ENCODE measurements around the gene SLC16A9.

The SLC16A9 gene

DNA sequence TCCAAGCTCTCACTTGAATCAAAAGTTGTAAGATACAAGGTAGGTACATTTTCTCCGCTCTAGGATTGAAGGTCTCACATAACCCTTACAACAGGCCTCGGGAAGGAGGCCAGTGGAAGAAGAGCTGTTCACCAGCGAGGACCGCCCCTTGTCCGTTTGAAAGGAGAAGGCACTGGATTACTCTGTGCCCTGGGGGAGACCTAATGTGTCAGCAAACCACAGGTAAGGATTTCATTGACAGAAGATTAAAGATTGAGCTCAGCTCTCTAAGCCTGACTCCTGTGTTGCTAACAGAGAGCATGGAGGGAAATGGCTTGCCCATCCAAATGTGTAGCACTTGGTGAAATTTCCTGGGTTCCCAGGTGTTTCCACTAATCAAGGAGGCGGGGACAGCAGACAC, 81.2 kb downstream of the SLC16A9 start:
- no peak for DNase-seq (ENCODE audit: low read depth)

DNA sequence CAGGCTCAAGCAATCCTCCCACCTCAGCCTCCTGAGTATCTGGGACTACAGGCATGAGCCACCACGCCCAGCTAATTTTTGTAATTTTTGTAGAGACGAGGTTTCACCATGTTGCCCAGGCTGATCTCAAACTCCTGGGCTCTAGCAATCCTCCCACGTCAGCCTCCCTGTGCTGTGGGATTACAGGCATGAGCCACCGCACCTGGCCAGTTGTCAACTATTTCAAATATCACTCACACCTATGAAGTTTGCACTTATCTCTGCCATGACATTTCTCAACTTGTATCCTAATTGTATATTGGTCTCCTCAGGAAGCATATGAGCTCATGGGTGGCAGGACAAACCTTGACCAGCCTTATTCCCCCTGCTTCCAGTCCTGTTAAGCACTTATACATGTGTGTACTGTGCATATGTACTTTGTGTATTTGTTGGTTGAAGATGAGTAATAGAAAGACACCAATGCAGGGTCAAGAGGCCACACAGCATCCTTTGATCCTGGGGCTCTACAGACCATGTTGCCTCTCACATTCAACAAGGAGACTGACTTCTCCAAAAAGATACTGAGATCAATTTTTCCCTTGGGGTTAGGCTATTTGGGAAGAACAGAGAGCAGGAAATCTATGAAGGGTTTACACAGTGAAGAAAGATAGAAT, 82.2 kb downstream of the SLC16A9 start:
- no peak for DNase-seq (ENCODE audit: low read depth)

DNA sequence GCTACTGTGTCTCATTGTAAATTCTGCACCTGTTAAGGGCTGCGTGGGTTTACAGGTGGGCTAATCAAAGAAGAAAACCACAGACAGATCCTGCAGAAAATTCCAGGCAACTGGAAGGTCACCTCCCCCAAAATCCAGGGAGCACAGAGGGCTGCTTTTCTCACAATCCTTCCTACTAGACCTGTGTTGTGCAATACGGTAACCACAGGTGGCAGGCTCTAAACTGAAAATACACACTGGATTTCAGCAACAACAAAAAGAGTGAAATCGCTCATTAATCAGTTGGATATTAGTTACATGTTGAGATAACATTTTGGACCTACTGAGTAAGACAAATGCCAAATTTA, 83.2 kb downstream of the SLC16A9 start:
- no peak for DNase-seq (ENCODE audit: low read depth)

DNA sequence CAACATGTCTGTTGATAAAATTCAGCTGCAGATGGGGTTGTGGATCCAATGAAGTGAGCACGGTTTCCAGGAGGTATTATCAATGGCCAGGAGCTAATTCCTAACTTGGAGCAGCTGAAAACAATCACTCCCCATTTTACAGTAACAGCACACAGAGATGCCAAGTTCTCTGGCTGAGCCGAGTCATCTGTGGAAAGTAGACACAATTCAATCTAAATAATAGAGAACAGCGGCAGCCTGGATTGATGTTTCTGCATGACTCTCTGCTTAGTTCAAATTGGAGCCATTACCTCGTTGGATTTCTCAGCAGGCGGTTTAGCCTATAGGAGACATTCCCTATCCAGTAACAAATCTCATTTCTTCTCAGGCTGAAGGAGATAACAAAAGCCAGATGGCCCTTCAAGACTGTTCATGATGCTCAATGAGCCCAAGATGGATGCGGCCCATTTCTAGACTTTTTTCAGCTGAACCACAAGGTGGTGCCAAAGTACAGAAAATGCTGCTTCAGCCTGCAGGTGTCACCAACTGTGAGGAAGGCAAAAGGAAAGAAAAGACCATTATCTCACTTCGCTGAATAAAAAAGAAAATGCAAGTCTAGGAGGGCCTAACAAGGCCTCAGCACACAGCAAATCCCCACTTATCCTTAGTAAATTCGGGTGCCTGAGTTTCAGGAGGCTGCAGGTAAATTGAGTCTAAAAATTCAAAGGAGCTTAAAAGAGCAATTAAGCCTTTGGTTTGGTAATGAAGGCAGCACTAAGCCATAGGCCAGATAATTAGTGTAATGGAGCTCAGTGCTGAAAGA, 83.7 kb downstream of the SLC16A9 start:
- DNase-seq (ENCODE audit: low read depth) = peak; percentile 54

DNA sequence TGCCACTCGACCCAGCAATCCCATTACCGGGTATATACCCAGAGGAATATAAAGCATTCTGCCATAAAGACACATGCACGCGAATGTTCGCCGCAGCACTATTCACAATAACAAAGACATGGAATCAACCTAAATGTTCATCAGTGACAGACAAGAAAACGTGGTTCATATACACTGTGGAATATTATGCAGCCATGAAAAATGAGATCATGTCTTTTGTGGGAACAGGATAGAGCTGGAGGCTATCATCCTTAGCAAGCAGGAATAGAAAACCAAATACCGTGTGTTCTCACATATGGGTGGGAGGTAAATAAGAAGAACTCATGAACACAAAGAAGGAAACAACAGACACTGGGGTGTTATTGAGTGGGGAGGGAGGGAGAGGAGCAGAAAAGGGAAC, 84.7 kb downstream of the SLC16A9 start:
- no peak for DNase-seq (ENCODE audit: low read depth)

DNA sequence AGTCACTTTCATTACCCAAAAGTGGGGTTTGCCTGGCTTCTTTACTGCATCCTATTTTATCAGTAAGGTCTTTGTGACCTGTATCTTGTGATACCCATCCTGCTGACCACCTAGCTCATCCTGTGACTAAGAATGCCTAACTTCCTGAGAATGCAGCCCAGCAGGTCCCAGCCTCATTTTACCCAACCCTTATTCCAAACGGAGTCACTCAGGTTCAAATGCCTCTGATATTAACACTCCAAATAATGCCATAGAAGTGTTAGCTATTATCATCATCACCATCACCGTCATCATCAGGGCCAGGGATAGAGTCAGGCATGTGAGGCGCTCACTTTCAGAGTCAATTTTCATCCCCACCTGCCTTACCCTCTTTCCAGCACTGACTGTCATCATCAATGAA, 85.5 kb downstream of the SLC16A9 start:
- DNase-seq (ENCODE audit: low read depth) = no peak

DNA sequence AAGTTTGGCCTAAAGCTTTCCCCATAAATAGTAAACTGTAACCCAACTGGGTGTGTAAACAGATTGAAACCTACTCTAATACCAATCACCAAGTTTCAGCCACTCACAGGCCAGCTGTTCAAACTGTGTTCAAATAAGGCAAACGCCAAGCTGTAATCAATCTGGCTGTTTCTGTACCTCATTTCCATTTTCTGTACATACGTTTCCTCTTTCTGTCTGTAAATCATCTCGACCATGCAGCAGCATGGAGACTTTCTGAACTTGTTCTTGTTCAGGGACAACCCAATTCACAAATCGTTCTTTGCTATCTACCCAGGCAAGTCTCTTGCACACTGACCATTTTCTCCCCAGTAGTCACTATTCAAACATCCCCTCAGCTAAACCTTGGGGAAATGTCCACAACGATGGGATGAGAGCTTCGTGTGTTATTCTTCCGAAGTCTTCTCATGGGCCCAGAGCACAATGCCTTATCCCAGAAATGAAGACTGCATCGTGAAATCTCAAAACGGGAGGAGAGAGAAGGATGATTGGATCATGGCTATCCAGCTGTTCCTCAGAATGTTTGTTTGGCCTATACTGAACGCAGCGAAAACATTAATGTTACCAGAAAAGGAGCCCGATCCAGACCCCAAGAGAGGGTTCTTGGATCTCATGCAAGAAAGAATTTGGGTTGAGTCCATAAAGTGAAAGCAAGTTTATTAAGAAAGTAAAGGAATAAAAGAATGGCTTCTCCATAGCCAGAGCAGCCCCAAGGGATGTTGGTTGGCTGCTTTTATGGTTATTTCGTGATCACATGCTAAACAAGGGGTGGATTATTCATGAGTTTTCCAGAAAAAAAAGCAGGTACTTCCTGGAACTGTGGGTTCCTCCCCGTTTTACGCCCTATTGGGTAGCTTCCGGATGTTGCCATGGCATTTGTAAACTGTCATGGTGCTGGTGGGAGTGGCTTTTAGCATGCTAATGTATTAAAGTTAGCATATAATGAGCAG, 86.2 kb downstream of the SLC16A9 start:
- DNase-seq (ENCODE audit: low read depth) = peak; percentile 69

DNA sequence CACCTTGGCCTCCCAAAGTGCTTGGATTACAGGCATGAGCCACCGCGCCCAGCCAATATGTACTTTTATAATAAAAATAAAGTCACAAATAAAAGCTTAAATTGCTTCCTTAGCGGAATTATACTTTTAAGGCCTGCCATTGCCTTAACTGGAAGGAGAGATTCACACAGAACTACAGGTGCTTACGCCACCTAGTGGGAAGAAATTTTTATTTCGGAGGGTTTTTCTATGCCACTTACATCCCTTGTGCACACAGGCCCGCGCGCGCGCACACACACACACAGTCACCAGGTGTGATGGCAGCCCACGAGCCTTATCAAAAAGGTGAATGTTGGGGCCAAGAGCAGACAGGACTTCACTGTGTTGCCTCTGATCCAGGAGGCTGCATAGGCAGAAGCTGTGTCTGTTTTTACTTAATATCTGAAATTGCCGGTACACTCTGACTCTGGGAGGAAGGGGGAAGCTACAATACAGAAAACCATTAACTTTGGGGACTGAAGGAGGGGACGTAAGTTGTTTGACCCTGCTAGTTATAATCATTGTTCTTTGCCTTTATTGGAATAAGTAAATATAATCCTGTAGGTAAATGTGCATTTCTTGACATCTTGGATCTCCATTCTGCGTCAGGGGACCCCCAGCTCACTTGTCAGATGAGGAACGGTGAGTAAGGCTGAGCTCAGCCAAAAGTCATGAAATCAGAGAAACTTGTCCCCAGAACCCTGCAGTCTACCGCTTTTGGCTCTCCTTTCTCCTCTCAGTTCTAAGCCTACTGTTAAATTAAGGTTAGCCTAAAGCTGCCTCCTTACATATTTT, 87.1 kb downstream of the SLC16A9 start:
- peak; percentile 30 for DNase-seq (ENCODE audit: low read depth)

DNA sequence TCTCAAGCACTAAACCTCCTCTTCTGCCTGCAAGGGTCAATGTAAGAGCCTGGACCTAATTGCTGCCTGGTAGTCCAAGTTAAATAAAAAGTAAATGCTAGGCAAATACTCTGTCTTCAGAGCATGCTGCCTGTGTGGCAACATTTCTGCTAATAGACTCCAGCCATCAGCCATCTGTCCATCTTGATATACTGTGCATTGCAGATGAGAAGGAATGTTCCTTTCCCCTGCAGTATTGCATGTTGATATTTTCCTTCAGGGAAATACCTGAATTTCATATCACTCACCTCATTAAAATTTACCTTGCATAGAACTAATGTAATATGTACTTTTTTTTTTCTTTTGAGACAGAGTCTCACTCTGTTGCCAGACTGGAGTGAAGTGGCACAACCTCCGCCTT, 87.9 kb downstream of the SLC16A9 start:
- DNase-seq (ENCODE audit: low read depth) = no peak

DNA sequence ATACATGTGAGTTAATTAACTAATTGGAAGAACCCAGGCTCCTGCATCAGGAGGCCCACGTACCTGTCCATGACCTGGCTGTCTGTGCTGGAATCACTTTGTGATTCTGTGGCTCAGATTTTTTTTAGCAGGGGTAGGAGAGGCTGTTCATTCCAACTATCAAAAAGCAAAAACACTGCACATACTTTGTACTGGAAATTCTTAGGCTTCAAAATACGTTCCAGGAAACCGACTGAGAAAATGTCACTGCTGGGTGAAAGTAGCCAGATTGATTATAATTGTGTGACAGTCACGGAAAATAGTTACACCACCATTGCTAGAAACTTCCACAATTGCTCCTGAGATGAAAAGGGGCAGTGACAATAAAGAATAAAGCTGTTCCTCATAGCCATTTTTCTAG, 91.0 kb downstream of the SLC16A9 start:
- no peak for DNase-seq (ENCODE audit: low read depth)

DNA sequence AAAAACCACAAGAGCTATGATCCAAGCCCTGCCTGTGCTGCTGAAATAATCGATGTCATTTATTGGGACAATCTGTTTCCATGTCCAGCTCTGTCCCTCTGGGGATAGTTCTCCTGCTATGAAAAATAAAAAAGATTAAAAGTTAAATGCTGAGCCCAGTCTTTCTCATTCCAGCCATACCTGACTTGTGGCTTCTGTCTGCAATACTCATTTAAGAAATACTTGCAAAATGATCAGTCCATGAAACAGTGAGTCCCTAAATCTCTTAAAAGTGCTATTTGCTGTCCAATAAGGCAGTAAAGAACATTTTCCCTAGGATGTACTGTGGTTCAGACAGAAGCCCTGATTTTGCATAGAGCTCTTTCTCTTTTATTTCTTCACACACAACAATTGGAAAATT, 91.7 kb downstream of the SLC16A9 start:
- no peak for DNase-seq (ENCODE audit: low read depth)

DNA sequence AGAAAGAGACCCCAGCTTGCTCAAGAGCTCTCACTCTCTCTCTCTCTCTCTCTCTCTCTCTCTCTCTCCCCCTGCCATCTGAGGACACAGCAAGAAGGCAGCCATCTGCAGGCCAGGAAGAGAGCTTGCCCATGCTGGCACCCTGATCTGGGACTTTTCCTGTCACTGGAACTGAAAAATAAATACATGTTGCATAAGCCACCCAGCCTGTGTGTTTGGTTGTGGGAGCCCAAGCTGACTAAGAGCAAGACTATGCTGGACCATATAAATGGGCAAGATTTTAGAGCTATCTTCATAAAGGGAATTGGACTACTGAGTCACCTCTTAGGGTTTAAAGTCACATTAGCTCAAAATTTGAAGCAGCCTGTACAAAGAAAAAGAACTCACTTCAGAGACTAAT, 98.6 kb downstream of the SLC16A9 start:
- no peak for DNase-seq (ENCODE audit: low read depth)

DNA sequence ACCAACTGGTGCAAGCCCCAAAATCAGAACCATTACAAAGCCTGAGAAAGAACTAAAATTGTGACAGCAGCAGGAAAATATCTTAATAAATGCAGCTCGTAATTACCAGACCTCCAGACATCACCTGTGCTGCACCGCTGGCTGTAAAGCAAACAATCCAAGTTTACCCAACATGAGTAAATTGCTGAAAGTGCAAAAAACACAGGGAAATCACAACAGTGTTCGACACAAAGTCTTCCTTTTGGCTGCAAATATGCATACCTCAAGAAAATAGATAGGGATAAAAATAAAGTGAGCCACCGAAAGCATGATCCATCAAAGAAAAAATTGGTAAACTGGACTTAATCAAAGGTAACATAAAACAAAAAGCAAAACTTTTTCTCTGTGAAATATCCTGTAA, 101.7 kb downstream of the SLC16A9 start:
- DNase-seq (ENCODE audit: low read depth) = no peak

DNA sequence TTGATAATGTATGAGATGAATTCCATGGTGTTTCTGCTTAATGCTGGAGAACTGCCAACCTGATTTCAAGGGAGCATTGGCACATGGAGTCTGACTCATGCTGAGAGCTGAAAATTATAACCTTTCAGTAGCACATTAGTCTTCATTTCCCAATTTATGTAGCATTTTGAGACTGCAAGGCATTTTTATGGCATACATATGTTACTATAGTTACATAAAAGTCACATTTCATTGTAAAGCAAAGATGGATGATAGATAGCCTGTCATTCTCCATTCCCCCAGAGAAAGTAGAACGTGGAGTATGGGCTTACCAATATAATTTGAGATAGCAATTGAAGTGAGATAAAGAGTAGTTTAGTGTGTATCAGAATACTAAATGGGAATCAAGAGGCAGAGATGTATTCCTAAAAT, 103.1 kb downstream of the SLC16A9 start:
- peak; percentile 52 for DNase-seq (ENCODE audit: low read depth)

DNA sequence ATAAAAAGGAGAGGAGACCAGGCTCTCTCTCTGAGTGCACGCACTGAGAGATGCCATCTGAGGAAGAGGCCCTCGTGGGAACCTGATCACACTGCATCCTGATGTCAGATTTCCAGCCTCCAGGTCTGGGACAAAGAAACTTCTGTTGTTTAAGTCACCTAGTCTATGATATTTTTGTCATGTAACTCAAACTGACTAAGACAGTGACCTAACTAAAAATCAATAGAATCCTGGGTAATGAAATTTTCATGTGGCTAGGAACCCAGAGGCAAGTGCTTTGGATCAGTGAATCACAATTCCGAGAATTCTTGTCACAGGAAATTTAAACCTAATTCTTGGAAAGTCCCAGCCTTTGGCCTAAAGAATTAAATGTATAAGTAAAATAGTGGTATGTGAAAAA, 107.7 kb downstream of the SLC16A9 start:
- DNase-seq (ENCODE audit: low read depth) = no peak
